CD8-positive, alpha-beta memory T cell (primary cell): Measurements from ENCODE around the gene PTMA. TPM values are rescaled to one million over a fixed set of nuclear protein-coding genes. Genes with fewer than 3 reads are reported as not detected.
A peak's percentile ranks its signal among the peaks of the same experiment; 100 is the strongest.

Source experiments
- CTCF ChIA-PET: fragments of 350-600 bp; sonication (Branson Sonifier 250); formaldehyde crosslinking; loops from one replicate; lab custom pipeline; 2021; ENCODE audit warnings: antibody characterized with exemption; lab: Charles Lee
- POLR2A ChIA-PET: fragments of 350-600 bp; sonication (Branson Sonifier 250); formaldehyde crosslinking; loops from one replicate; lab custom pipeline; 2021; ENCODE audit warnings: antibody characterized with exemption; lab: Charles Lee
- DNase-seq, 5 donors: peaks; one replicate each; pipeline versions ENCODE4 v3.0.0 to v3.0.0-alpha.2; 2020 to 2022; ENCODE audit warnings: mixed read lengths in 1 of 5
- H3K27ac ChIP-seq: one replicate; pipeline ENCODE4 v1.7.0; 2013; ENCODE audit warnings: low read depth, mild to moderate bottlenecking, low read length, moderate library complexity
- H3K27me3 ChIP-seq: 2 replicates; pipeline ENCODE4 v1.7.0; 2013; ENCODE audit warnings: low read length, mild to moderate bottlenecking; ENCODE audit not compliant: insufficient read depth, poor library complexity, severe bottlenecking
- H3K36me3 ChIP-seq: 2 replicates; pipeline ENCODE4 v1.7.0; 2013; ENCODE audit warnings: mild to moderate bottlenecking, low read length, moderate library complexity; ENCODE audit not compliant: insufficient read depth
- H3K4me1 ChIP-seq: 2 replicates; pipeline ENCODE4 v1.7.0; 2013; ENCODE audit warnings: mild to moderate bottlenecking, low read length, moderate library complexity; ENCODE audit not compliant: insufficient read depth
- H3K4me3 ChIP-seq: 2 replicates; pipeline ENCODE4 v1.7.0; 2013; ENCODE audit warnings: mild to moderate bottlenecking, low read length
- H3K9me3 ChIP-seq: 2 replicates; pipeline ENCODE4 v1.7.0; 2013; ENCODE audit warnings: mild to moderate bottlenecking, low read length
- H3K27ac Mint-ChIP-seq, 8 donors: one replicate each; pipeline ENCODE4 v1.8.0; 2020 to 2021; ENCODE audit warnings: mixed read lengths in 8 of 8, mild to moderate bottlenecking in 6 of 8, inconsistent platforms in 3 of 8, moderate library complexity in 3 of 8
- H3K27me3 Mint-ChIP-seq, 2 donors: one replicate each; pipeline ENCODE4 v1.8.0; 2020 to 2021; ENCODE audit warnings: mixed read lengths in 2 of 2, mild to moderate bottlenecking in 1 of 2, moderate library complexity in 1 of 2
- H3K36me3 Mint-ChIP-seq, 3 donors: one replicate each; pipeline ENCODE4 v1.8.0; 2020 to 2021; ENCODE audit warnings: mixed read lengths in 3 of 3, inconsistent platforms in 1 of 3, mild to moderate bottlenecking in 1 of 3
- H3K4me1 Mint-ChIP-seq, 3 donors: one replicate each; pipeline ENCODE4 v1.8.0; 2020 to 2021; ENCODE audit warnings: mixed read lengths in 3 of 3, inconsistent platforms in 1 of 3, mild to moderate bottlenecking in 1 of 3
- H3K4me3 Mint-ChIP-seq, 7 donors: one replicate each; pipeline ENCODE4 v1.8.0; 2020 to 2021; ENCODE audit warnings: mixed read lengths in 7 of 7, mild to moderate bottlenecking in 6 of 7, moderate library complexity in 4 of 7, inconsistent platforms in 2 of 7
- H3K9me3 Mint-ChIP-seq, 5 donors: one replicate each; pipeline ENCODE4 v1.8.0; 2020 to 2022; ENCODE audit warnings: mixed read lengths in 5 of 5, mild to moderate bottlenecking in 3 of 5, moderate library complexity in 2 of 5, inconsistent platforms in 1 of 5
- polyA plus RNA-seq: library from polyadenylated mRNA; unstranded; fragments of 300-500 nt; fragmentation: Illumina TruSeq; gene quantifications from one replicate; pipeline ENCODE4 v1.2.3, GENCODE V29; 2021
- total RNA-seq, 2 experiments: library from RNA; stranded (reverse); gene quantifications; one replicate each; pipeline ENCODE4 v1.2.3, GENCODE V29; 2021

Gene PTMA
- total and polyA plus RNA-seq, 3 experiments from 2014 or later = 1,830 to 2,474 (median 2,403) TPM

- H3K27ac Mint-ChIP-seq = no peak overlapping the region
- POLR2A ChIA-PET = interaction anchor here (0.5 to 1.7 kb wide), 3 partner anchors 22 to 73 kb away, joined by 3 to 6 read pairs (median 3); partner anchors contain the start of gene PTMA
- H3K9me3 Mint-ChIP-seq = no peaks in the 10 kb centered on the region
These were observed 22.8 kb upstream of the PTMA start for GRCh38 chr2:231685349-231686191.

GRCh38 chr2:231686192-231687100 is 21.9 kb upstream of the PTMA start:
- Mint-ChIP-seq H3K27me3 (peaks cover 14 to 15% of the 10 kb centered on the region in 2 donors), H3K9me3 (no peaks in the 10 kb centered on the region), H3K4me3 (no peak overlapping the region), H3K36me3 (no peaks in the 10 kb centered on the region), H3K27ac (peak overlapping the region in 1 of 8 donors; percentile 43), H3K4me1 (peaks cover 4 to 11% (median 5%) of the 10 kb centered on the region in 3 donors)
- ChIA-PET CTCF (interaction anchor here (0.8 to 11.3 kb wide), 10 partner anchors 10 to 42 kb away, joined by 3 to 209 read pairs (median 6); no protein-coding TSS in a partner anchor), POLR2A (interaction anchor here (1.7 kb wide), 1 partner anchor 28 kb away, joined by 9 read pairs; no protein-coding TSS in a partner anchor)
- no peak for DNase-seq
- Histone ChIP-seq H3K4me3 (no peak overlapping the region), H3K27me3 (peaks cover 3% of the 10 kb centered on the region), H3K4me1 (no peaks in the 10 kb centered on the region), H3K9me3 (no peaks in the 10 kb centered on the region), H3K27ac (no peak overlapping the region), H3K36me3 (no peaks in the 10 kb centered on the region)

More at GRCh38 chr2:231685349-231686191, 22.8 kb upstream of the PTMA start:
- peaks cover 15% of the 10 kb centered on the region in 2 donors for H3K27me3 Mint-ChIP-seq
- no peak overlapping the region for H3K27ac ChIP-seq
- H3K9me3 ChIP-seq = no peaks in the 10 kb centered on the region
- CTCF ChIA-PET = interaction anchor here (0.8 to 11.3 kb wide), 10 partner anchors 11 to 84 kb away, joined by 3 to 209 read pairs (median 5); no protein-coding TSS in a partner anchor
- peaks cover 4% of the 10 kb centered on the region for H3K27me3 ChIP-seq
- H3K4me3 ChIP-seq = no peak overlapping the region
- no peaks in the 10 kb centered on the region for H3K36me3 ChIP-seq
- no peak overlapping the region for H3K4me3 Mint-ChIP-seq
- no peak for DNase-seq
- no peaks in the 10 kb centered on the region for H3K4me1 ChIP-seq
- no peaks in the 10 kb centered on the region for H3K36me3 Mint-ChIP-seq
- peaks cover 4 to 12% (median 5%) of the 10 kb centered on the region in 3 donors for H3K4me1 Mint-ChIP-seq

- H3K27me3 ChIP-seq = no peaks in the 10 kb centered on the region
- no peaks in the 10 kb centered on the region for H3K4me1 ChIP-seq
- peaks cover 4 to 7% (median 5%) of the 10 kb centered on the region in 3 donors for H3K4me1 Mint-ChIP-seq
- no peak overlapping the region for H3K4me3 ChIP-seq
- no peak overlapping the region for H3K27ac ChIP-seq
- ChIA-PET POLR2A (interaction anchor here (1.7 kb wide), 1 partner anchor 27 kb away, joined by 9 read pairs; no protein-coding TSS in a partner anchor), CTCF (interaction anchor here (0.8 to 11.3 kb wide), 7 partner anchors 9 to 37 kb away, joined by 5 to 209 read pairs (median 6); no protein-coding TSS in a partner anchor)
- H3K36me3 Mint-ChIP-seq = no peaks in the 10 kb centered on the region
- H3K36me3 ChIP-seq = no peaks in the 10 kb centered on the region
- no peaks in the 10 kb centered on the region for H3K9me3 ChIP-seq
- no peaks in the 10 kb centered on the region for H3K9me3 Mint-ChIP-seq
- H3K27ac Mint-ChIP-seq = peak overlapping the region in 1 of 8 donors; percentile 43
- peaks cover 6 to 11% of the 10 kb centered on the region in 2 donors for H3K27me3 Mint-ChIP-seq
- DNase-seq = peak; percentile 34 to 75 (median 52)
- no peak overlapping the region for H3K4me3 Mint-ChIP-seq
These were observed 21.0 kb upstream of the PTMA start for GRCh38 chr2:231687133-231687852.

- no peak overlapping the region for H3K4me3 Mint-ChIP-seq
- POLR2A ChIA-PET = interaction anchor here (1.7 kb wide), 1 partner anchor 26 kb away, joined by 9 read pairs; no protein-coding TSS in a partner anchor
- H3K27ac ChIP-seq = no peak overlapping the region
These were observed 20.4 kb upstream of the PTMA start for GRCh38 chr2:231687961-231688360.

GRCh38 chr2:231688719-231689118 is 19.6 kb upstream of the PTMA start:
- DNase-seq = no peak
- H3K27ac ChIP-seq = no peak overlapping the region
- H3K4me3 Mint-ChIP-seq = no peak overlapping the region
- no peaks in the 10 kb centered on the region for H3K9me3 ChIP-seq
- POLR2A ChIA-PET = no interaction called here
- H3K9me3 Mint-ChIP-seq = no peaks in the 10 kb centered on the region
- peaks cover 4 to 7% (median 5%) of the 10 kb centered on the region in 3 donors for H3K4me1 Mint-ChIP-seq
- peaks cover 0 to 5% of the 10 kb centered on the region in 2 donors for H3K27me3 Mint-ChIP-seq
- CTCF ChIA-PET = interaction anchor here (0.9 to 11.3 kb wide), 4 partner anchors 14 to 84 kb away, joined by 3 to 209 read pairs (median 35); no protein-coding TSS in a partner anchor
- no peaks in the 10 kb centered on the region for H3K36me3 ChIP-seq
- no peaks in the 10 kb centered on the region for H3K36me3 Mint-ChIP-seq
- no peak overlapping the region for H3K27ac Mint-ChIP-seq
- no peaks in the 10 kb centered on the region for H3K27me3 ChIP-seq
- no peak overlapping the region for H3K4me3 ChIP-seq
- H3K4me1 ChIP-seq = no peaks in the 10 kb centered on the region

More at GRCh38 chr2:231687961-231688360, 20.4 kb upstream of the PTMA start:
- CTCF ChIA-PET = interaction anchor here (1.8 to 11.3 kb wide), 5 partner anchors 8 to 27 kb away, joined by 5 to 209 read pairs (median 12); no protein-coding TSS in a partner anchor
- H3K4me1 ChIP-seq = no peaks in the 10 kb centered on the region
- no peaks in the 10 kb centered on the region for H3K27me3 ChIP-seq
- no peak for DNase-seq
- H3K4me3 ChIP-seq = no peak overlapping the region
- Mint-ChIP-seq H3K27me3 (peaks cover 0 to 5% of the 10 kb centered on the region in 2 donors), H3K9me3 (no peaks in the 10 kb centered on the region), H3K4me1 (peaks cover 4 to 7% (median 5%) of the 10 kb centered on the region in 3 donors), H3K27ac (no peak overlapping the region), H3K36me3 (no peaks in the 10 kb centered on the region)
- no peaks in the 10 kb centered on the region for H3K9me3 ChIP-seq
- H3K36me3 ChIP-seq = no peaks in the 10 kb centered on the region

- H3K27me3 ChIP-seq = no peaks in the 10 kb centered on the region
- H3K9me3 ChIP-seq = no peaks in the 10 kb centered on the region
- Mint-ChIP-seq H3K4me1 (peaks cover 4 to 7% (median 5%) of the 10 kb centered on the region in 3 donors), H3K4me3 (no peak overlapping the region), H3K27ac (no peak overlapping the region), H3K9me3 (no peaks in the 10 kb centered on the region), H3K27me3 (peaks cover 0 to 5% of the 10 kb centered on the region in 2 donors), H3K36me3 (no peaks in the 10 kb centered on the region)
- no peak for DNase-seq
- ChIA-PET POLR2A (no interaction called here), CTCF (interaction anchor here (0.9 to 11.3 kb wide), 5 partner anchors 14 to 85 kb away, joined by 3 to 209 read pairs (median 12); no protein-coding TSS in a partner anchor)
- no peak overlapping the region for H3K27ac ChIP-seq
- no peaks in the 10 kb centered on the region for H3K36me3 ChIP-seq
- no peak overlapping the region for H3K4me3 ChIP-seq
- no peaks in the 10 kb centered on the region for H3K4me1 ChIP-seq
These were observed 19.0 kb upstream of the PTMA start for GRCh38 chr2:231689124-231689893.
